Neuron (in vitro differentiated cells): ENCODE data around the gene PIN1.

Source experiments
- H2AFZ ChIP-seq: one replicate; pipeline ENCODE4 v1.6.1; 2013; ENCODE audit warnings: low read depth, mild to moderate bottlenecking, inconsistent platforms, low read length, moderate library complexity
- H3K27me3 ChIP-seq: one replicate; pipeline ENCODE4 v1.6.1; 2013; ENCODE audit warnings: low read length; ENCODE audit not compliant: insufficient read depth
- H3K36me3 ChIP-seq: one replicate; pipeline ENCODE4 v1.6.1; 2013; ENCODE audit warnings: low read length; ENCODE audit not compliant: insufficient read depth
- H3K4me1 ChIP-seq: one replicate; pipeline ENCODE4 v1.6.1; 2013; ENCODE audit warnings: low read length; ENCODE audit not compliant: insufficient read depth
- H3K4me3 ChIP-seq: 2 replicates; pipeline ENCODE4 v1.5.1; 2013; ENCODE audit warnings: mild to moderate bottlenecking, low read length, moderate library complexity
- H3K9me3 ChIP-seq: one replicate; pipeline ENCODE4 v1.6.1; 2013; ENCODE audit warnings: low read length

The PIN1 gene

GRCh38 chr19:9872618-9873242 is 37.6 kb downstream of the PIN1 start:
- Histone ChIP-seq H3K27me3 (no peaks in the 10 kb centered on the region), H3K4me1 (peaks cover 13% of the 10 kb centered on the region), H3K36me3 (no peaks in the 10 kb centered on the region), H2AFZ (no peak overlapping the region), H3K4me3 (no peak overlapping the region), H3K9me3 (no peaks in the 10 kb centered on the region)

GRCh38 chr19:9875031-9875627 is 40.0 kb downstream of the PIN1 start:
- H3K36me3 ChIP-seq, result no peaks in the 10 kb centered on the region
- H3K27me3 ChIP-seq, result no peaks in the 10 kb centered on the region
- H2AFZ ChIP-seq, result no peak overlapping the region
- no peaks in the 10 kb centered on the region for H3K9me3 ChIP-seq
- H3K4me3 ChIP-seq, result no peak overlapping the region
- H3K4me1 ChIP-seq, result peaks cover 13% of the 10 kb centered on the region

- peaks cover 13% of the 10 kb centered on the region for H3K4me1 ChIP-seq
- H3K36me3 ChIP-seq, result no peaks in the 10 kb centered on the region
- H3K27me3 ChIP-seq, result no peaks in the 10 kb centered on the region
- H3K9me3 ChIP-seq, result no peaks in the 10 kb centered on the region
- no peak overlapping the region for H2AFZ ChIP-seq
- H3K4me3 ChIP-seq, result no peak overlapping the region
These were observed 40.7 kb downstream of the PIN1 start for GRCh38 chr19:9875796-9876195.

GRCh38 chr19:9877780-9878510 is 42.8 kb downstream of the PIN1 start:
- Histone ChIP-seq H3K4me3 (no peak overlapping the region), H3K27me3 (no peaks in the 10 kb centered on the region), H3K9me3 (no peaks in the 10 kb centered on the region), H3K36me3 (no peaks in the 10 kb centered on the region), H2AFZ (no peak overlapping the region), H3K4me1 (peaks cover 13% of the 10 kb centered on the region)

GRCh38 chr19:9878511-9879196 is 43.5 kb downstream of the PIN1 start:
- H2AFZ ChIP-seq, result no peak overlapping the region
- peaks cover 18% of the 10 kb centered on the region for H3K4me1 ChIP-seq
- H3K9me3 ChIP-seq, result no peaks in the 10 kb centered on the region
- H3K27me3 ChIP-seq, result no peaks in the 10 kb centered on the region
- no peaks in the 10 kb centered on the region for H3K36me3 ChIP-seq
- no peak overlapping the region for H3K4me3 ChIP-seq

- H3K4me3 ChIP-seq, result no peak overlapping the region
- H3K4me1 ChIP-seq, result peaks cover 6% of the 10 kb centered on the region
- no peaks in the 10 kb centered on the region for H3K9me3 ChIP-seq
- no peak overlapping the region for H2AFZ ChIP-seq
- no peaks in the 10 kb centered on the region for H3K27me3 ChIP-seq
- no peaks in the 10 kb centered on the region for H3K36me3 ChIP-seq
These were observed 46.6 kb downstream of the PIN1 start for GRCh38 chr19:9881720-9882119.

GRCh38 chr19:9883231-9883758 is 48.2 kb downstream of the PIN1 start:
- Histone ChIP-seq H3K4me3 (no peak overlapping the region), H3K9me3 (no peaks in the 10 kb centered on the region), H3K36me3 (no peaks in the 10 kb centered on the region)

GRCh38 chr19:9883764-9884163 is 48.6 kb downstream of the PIN1 start:
- H3K9me3 ChIP-seq, result no peaks in the 10 kb centered on the region
- no peak overlapping the region for H2AFZ ChIP-seq
- peaks cover 6% of the 10 kb centered on the region for H3K4me1 ChIP-seq
- no peaks in the 10 kb centered on the region for H3K27me3 ChIP-seq
- no peak overlapping the region for H3K4me3 ChIP-seq
- H3K36me3 ChIP-seq, result no peaks in the 10 kb centered on the region

More at GRCh38 chr19:9883231-9883758, 48.2 kb downstream of the PIN1 start:
- Histone ChIP-seq H2AFZ (no peak overlapping the region), H3K27me3 (no peaks in the 10 kb centered on the region), H3K4me1 (peaks cover 6% of the 10 kb centered on the region)

GRCh38 chr19:9885077-9885552 is 50.0 kb downstream of the PIN1 start:
- no peak overlapping the region for H2AFZ ChIP-seq
- no peaks in the 10 kb centered on the region for H3K27me3 ChIP-seq
- no peaks in the 10 kb centered on the region for H3K9me3 ChIP-seq
- no peak overlapping the region for H3K4me3 ChIP-seq
- peaks cover 13% of the 10 kb centered on the region for H3K4me1 ChIP-seq
- H3K36me3 ChIP-seq, result no peaks in the 10 kb centered on the region

- Histone ChIP-seq H3K27me3 (no peaks in the 10 kb centered on the region), H3K4me1 (peaks cover 8% of the 10 kb centered on the region), H2AFZ (no peak overlapping the region), H3K9me3 (no peaks in the 10 kb centered on the region), H3K36me3 (no peaks in the 10 kb centered on the region), H3K4me3 (no peak overlapping the region)
These were observed 56.7 kb downstream of the PIN1 start for GRCh38 chr19:9891609-9892373.
